NT2/D1 (cell line): ENCODE results near the gene ACOT4.
"Not testable (repeated sequence)": the region's sequence is repeated elsewhere in the genome, so short reads cannot be mapped to it uniquely, and the experiment has no call there.

ENCODE experiments used
- SUZ12 ChIP-seq: IDR thresholded peaks from 2 replicates; pipeline ENCODE4 v1.6.1; 2011; ENCODE audit not compliant: insufficient read length, insufficient read depth; ENCODE audit errors: extremely low read depth
- YY1 ChIP-seq: IDR thresholded peaks from 2 replicates; pipeline ENCODE4 v1.6.1; 2011; ENCODE audit not compliant: insufficient read length, insufficient read depth
- ZNF274 ChIP-seq: IDR thresholded peaks from 2 replicates; pipeline ENCODE4 v1.6.1; 2011; ENCODE audit warnings: mild to moderate bottlenecking, low read depth, low read length

DNA sequence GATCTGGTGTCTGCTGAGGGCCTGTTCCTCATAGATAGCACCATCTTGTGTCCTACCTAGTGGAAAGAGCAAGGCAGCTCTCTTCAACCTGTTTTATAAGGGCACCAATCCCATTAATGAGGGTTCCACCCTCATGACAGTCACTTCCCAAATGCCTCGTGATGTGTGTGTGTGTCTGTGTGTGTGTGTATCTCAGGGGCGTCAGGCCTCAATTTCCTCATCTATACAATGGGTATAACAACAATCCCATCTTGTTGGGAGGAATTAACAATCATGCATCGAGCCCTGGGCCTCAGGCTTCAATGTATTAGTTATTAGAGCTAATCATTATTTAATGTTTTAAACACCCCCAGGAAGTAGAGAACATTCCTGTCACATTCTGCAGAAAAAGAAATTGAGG, 42.6 kb upstream of the ACOT4 start:
- TF ChIP-seq YY1, ZNF274, SUZ12: not testable (repeated sequence)
